ENCODE results near the gene CCDC169.

CCDC169 gene

GRCh38 chr13:36244990-36245389 lies 52.6 kb downstream of the CCDC169 start:
- Histone ChIP-seq H3K27ac (no peak overlapping the region), H3K4me3 (ENCODE audit: low read depth, low read length) (no peak overlapping the region), H3K27me3 (replicated peaks) (no peaks in the 10 kb centered on the region), H3K36me3 (replicated peaks) (no peaks in the 10 kb centered on the region)
- DNase-seq = no peak
- TF ChIP-seq CTCF (IDR thresholded peaks at IDR 0.05; ENCODE audit: low read depth, low read length, missing control alignments) = no peak
- in situ Hi-C loops (cut with HindIII; ENCODE audit: low pct_ligation_motif_present, low sequenced_read_pairs) = no loop called here

- no peak for TF ChIP-seq CTCF (IDR thresholded peaks at IDR 0.05; ENCODE audit: low read depth, low read length, missing control alignments)
- H3K36me3 ChIP-seq (replicated peaks) = no peaks in the 10 kb centered on the region
- H3K27ac ChIP-seq = no peak overlapping the region
- no peaks in the 10 kb centered on the region for H3K27me3 ChIP-seq (replicated peaks)
- in situ Hi-C loops (cut with HindIII; ENCODE audit: low pct_ligation_motif_present, low sequenced_read_pairs) = no loop called here
- H3K4me3 ChIP-seq (ENCODE audit: low read depth, low read length) = no peak overlapping the region
- no peak for DNase-seq
Measured at GRCh38 chr13:36244073-36244472, 53.5 kb downstream of the CCDC169 start.

GRCh38 chr13:36242761-36243160 lies 54.9 kb downstream of the CCDC169 start:
- no peak for TF ChIP-seq CTCF (IDR thresholded peaks at IDR 0.05; ENCODE audit: low read depth, low read length, missing control alignments)
- no peak overlapping the region for H3K27ac ChIP-seq
- H3K27me3 ChIP-seq (replicated peaks) = no peaks in the 10 kb centered on the region
- in situ Hi-C loops (cut with HindIII; ENCODE audit: low pct_ligation_motif_present, low sequenced_read_pairs) = no loop called here
- DNase-seq = no peak
- H3K36me3 ChIP-seq (replicated peaks) = no peaks in the 10 kb centered on the region
- H3K4me3 ChIP-seq (ENCODE audit: low read depth, low read length) = no peak overlapping the region

GRCh38 chr13:36231236-36231635 lies 66.4 kb downstream of the CCDC169 start:
- in situ Hi-C loops (cut with HindIII; ENCODE audit: low pct_ligation_motif_present, low sequenced_read_pairs) = no loop called here
- DNase-seq = no peak
- Histone ChIP-seq H3K27ac (no peak overlapping the region), H3K27me3 (replicated peaks) (no peaks in the 10 kb centered on the region), H3K4me3 (ENCODE audit: low read depth, low read length) (no peak overlapping the region), H3K36me3 (replicated peaks) (no peaks in the 10 kb centered on the region)
- TF ChIP-seq CTCF (IDR thresholded peaks at IDR 0.05; ENCODE audit: low read depth, low read length, missing control alignments) = no peak

- Histone ChIP-seq H3K4me3 (ENCODE audit: low read depth, low read length) (no peak overlapping the region), H3K27ac (no peak overlapping the region), H3K27me3 (replicated peaks) (no peaks in the 10 kb centered on the region), H3K36me3 (replicated peaks) (no peaks in the 10 kb centered on the region)
- in situ Hi-C loops (cut with HindIII; ENCODE audit: low pct_ligation_motif_present, low sequenced_read_pairs) = no loop called here
- no peak for TF ChIP-seq CTCF (IDR thresholded peaks at IDR 0.05; ENCODE audit: low read depth, low read length, missing control alignments)
- DNase-seq = no peak
Measured at GRCh38 chr13:36224730-36225129, 72.9 kb downstream of the CCDC169 start.

- Histone ChIP-seq H3K27ac (no peak overlapping the region), H3K27me3 (replicated peaks) (no peaks in the 10 kb centered on the region), H3K36me3 (replicated peaks) (no peaks in the 10 kb centered on the region), H3K4me3 (ENCODE audit: low read depth, low read length) (no peak overlapping the region)
- DNase-seq = no peak
- in situ Hi-C loops (cut with HindIII; ENCODE audit: low pct_ligation_motif_present, low sequenced_read_pairs) = no loop called here
- TF ChIP-seq CTCF (IDR thresholded peaks at IDR 0.05; ENCODE audit: low read depth, low read length, missing control alignments) = no peak
Measured at GRCh38 chr13:36219883-36220282, 77.7 kb downstream of the CCDC169 start.
